Fibroblast of lung (primary cell): ENCODE measurements around the gene CRMP1. TPM values are rescaled to one million over a fixed set of nuclear protein-coding genes. Genes with fewer than 3 reads are reported as not detected.

Experiments
- DNase-seq, 2 donors: peaks; one replicate each; pipeline versions ENCODE4 v3.0.0 to v3.0.0-alpha.2; 2010; ENCODE audit warnings: low read depth in 2 of 2
- H2AFZ ChIP-seq: 2 replicates; pipeline ENCODE4 v1.5.1; 2012; ENCODE audit warnings: low read length, control low read depth, inconsistent platforms
- H3K27ac ChIP-seq: 2 replicates; pipeline ENCODE4 v1.5.1; 2011; ENCODE audit warnings: low read length, control low read depth; ENCODE audit not compliant: insufficient read depth
- H3K27me3 ChIP-seq: 2 replicates; pipeline ENCODE4 v1.5.1; 2011; ENCODE audit warnings: mild to moderate bottlenecking, low read length; ENCODE audit not compliant: control insufficient read depth, insufficient read depth
- H3K36me3 ChIP-seq: 2 replicates; pipeline ENCODE4 v1.5.1; 2011; ENCODE audit warnings: low read length; ENCODE audit not compliant: control insufficient read depth, insufficient read depth
- H3K4me1 ChIP-seq: 2 replicates; pipeline ENCODE4 v1.5.1; 2011; ENCODE audit warnings: low read length; ENCODE audit not compliant: control insufficient read depth, insufficient read depth; ENCODE audit errors: extremely low read depth
- H3K4me2 ChIP-seq: 2 replicates; pipeline ENCODE4 v1.5.1; 2011; ENCODE audit warnings: low read length, control low read depth; ENCODE audit not compliant: insufficient read depth; ENCODE audit errors: extremely low read depth
- H3K4me3 ChIP-seq, 4 experiments: fragments of 200-600 bp in 1 of 4; sonication (generic) in 1 of 4; replicated peaks in 1 of 4; 2 replicates each; pipeline ENCODE4 v1.5.1; 2011 to 2016; ENCODE audit warnings: low read length in 4 of 4, low read depth in 3 of 4, mild to moderate bottlenecking in 3 of 4, control low read depth in 2 of 4, inconsistent platforms in 1 of 4, mixed read lengths in 1 of 4; ENCODE audit not compliant: insufficient read depth in 1 of 4; ENCODE audit errors: control extremely low read depth in 1 of 4
- H3K79me2 ChIP-seq: 2 replicates; pipeline ENCODE4 v1.5.1; 2012; ENCODE audit warnings: mild to moderate bottlenecking, low read length, inconsistent platforms; ENCODE audit not compliant: control insufficient read depth, insufficient read depth
- H3K9ac ChIP-seq: 2 replicates; pipeline ENCODE4 v1.5.1; 2011; ENCODE audit warnings: mild to moderate bottlenecking, low read length, control low read depth; ENCODE audit not compliant: insufficient read depth
- H3K9me3 ChIP-seq: 2 replicates; pipeline ENCODE4 v1.5.1; 2012; ENCODE audit warnings: low read depth, low read length; ENCODE audit not compliant: control insufficient read depth, insufficient read depth
- H4K20me1 ChIP-seq: 2 replicates; pipeline ENCODE4 v1.5.1; 2011; ENCODE audit warnings: low read length; ENCODE audit not compliant: control insufficient read depth, insufficient read depth; ENCODE audit errors: extremely low read depth
- EZH2 ChIP-seq: IDR thresholded peaks from 2 replicates; pipeline ENCODE4 v1.5.1; 2012; ENCODE audit warnings: low read length, control low read depth, mild to moderate bottlenecking; ENCODE audit errors: missing control alignments
- polyA plus RNA-seq, 2 donors: library from polyadenylated mRNA; depleted of rRNA in 1 of 2; stranded (reverse) in 1 of 2; unstranded in 1 of 2; fragments of >200 nt; gene quantifications; 2 replicates each; pipeline ENCODE4 v1.2.1, GENCODE V29; 2011 to 2012; ENCODE audit warnings: missing spikeins in 1 of 2
- total RNA-seq: library from RNA; depleted of rRNA; stranded (reverse); fragments of >200 nt; gene quantifications from 2 replicates; pipeline ENCODE4 v1.2.1, GENCODE V29; 2014
- TF ChIP-seq, protein P1 (sequence below), 2 donors: IDR thresholded peaks in 1 of 2; conservative IDR thresholded peaks in 1 of 2; 1 replicate in 1 of 2; 2 replicates in 1 of 2; pipeline ENCODE4 v1.5.1; 2011 to 2012; ENCODE audit warnings: low read length in 2 of 2, control low read depth in 1 of 2, inconsistent platforms in 1 of 2, low read depth in 1 of 2, mild to moderate bottlenecking in 1 of 2

Gene CRMP1
- total and polyA plus RNA-seq, 2 donors (not counting 1 experiment from before 2014, with no cell fraction given), result 0.33 to 2.7 TPM

DNA sequence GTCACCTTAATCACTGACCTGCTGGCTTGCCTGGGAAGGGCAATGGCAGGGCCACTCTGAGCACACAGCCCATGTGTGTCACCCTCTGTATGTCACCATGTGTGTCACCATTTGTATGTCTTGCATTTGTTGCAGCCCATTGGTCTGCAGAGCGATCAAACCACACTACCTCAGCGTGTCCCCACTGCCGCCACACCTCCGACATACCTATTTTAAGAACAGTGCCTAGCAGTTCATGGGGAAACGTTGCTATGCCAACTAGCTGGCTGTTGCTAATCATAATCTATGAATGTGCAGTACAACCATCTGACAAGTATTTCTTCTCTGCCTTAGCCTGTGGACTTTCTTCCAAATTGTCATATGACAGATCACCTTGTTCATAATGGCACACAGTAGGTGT is 8.0 kb upstream of the CRMP1 start:
- H2AFZ ChIP-seq, result no peak overlapping the region
- DNase-seq, result no peak
- no peak for TF ChIP-seq EZH2
- TF ChIP-seq, protein P1, sequence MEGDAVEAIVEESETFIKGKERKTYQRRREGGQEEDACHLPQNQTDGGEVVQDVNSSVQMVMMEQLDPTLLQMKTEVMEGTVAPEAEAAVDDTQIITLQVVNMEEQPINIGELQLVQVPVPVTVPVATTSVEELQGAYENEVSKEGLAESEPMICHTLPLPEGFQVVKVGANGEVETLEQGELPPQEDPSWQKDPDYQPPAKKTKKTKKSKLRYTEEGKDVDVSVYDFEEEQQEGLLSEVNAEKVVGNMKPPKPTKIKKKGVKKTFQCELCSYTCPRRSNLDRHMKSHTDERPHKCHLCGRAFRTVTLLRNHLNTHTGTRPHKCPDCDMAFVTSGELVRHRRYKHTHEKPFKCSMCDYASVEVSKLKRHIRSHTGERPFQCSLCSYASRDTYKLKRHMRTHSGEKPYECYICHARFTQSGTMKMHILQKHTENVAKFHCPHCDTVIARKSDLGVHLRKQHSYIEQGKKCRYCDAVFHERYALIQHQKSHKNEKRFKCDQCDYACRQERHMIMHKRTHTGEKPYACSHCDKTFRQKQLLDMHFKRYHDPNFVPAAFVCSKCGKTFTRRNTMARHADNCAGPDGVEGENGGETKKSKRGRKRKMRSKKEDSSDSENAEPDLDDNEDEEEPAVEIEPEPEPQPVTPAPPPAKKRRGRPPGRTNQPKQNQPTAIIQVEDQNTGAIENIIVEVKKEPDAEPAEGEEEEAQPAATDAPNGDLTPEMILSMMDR (conservative IDR thresholded peaks at IDR 0.05 in 1 of 2, IDR thresholded peaks at IDR 0.05 in 1 of 2; ENCODE audit: low read depth in 1 of 2, low read length in 2 of 2), result no peak
- no peak overlapping the region for H3K27ac ChIP-seq
- H3K27me3 ChIP-seq, result no peaks in the 10 kb centered on the region
- no peak overlapping the region for H3K4me3 ChIP-seq
- H3K9ac ChIP-seq, result no peak overlapping the region
- no peak overlapping the region for H3K4me2 ChIP-seq
- H3K9me3 ChIP-seq, result no peaks in the 10 kb centered on the region
- no peaks in the 10 kb centered on the region for H4K20me1 ChIP-seq
- H3K36me3 ChIP-seq, result no peaks in the 10 kb centered on the region
- H3K4me1 ChIP-seq, result no peaks in the 10 kb centered on the region
- no peaks in the 10 kb centered on the region for H3K79me2 ChIP-seq

- Histone ChIP-seq H3K79me2 (no peaks in the 10 kb centered on the region), H3K9me3 (no peaks in the 10 kb centered on the region), H3K27me3 (no peaks in the 10 kb centered on the region), H3K4me3 (no peak overlapping the region), H3K4me2 (no peak overlapping the region), H2AFZ (no peak overlapping the region), H3K27ac (no peak overlapping the region), H3K36me3 (no peaks in the 10 kb centered on the region), H3K9ac (no peak overlapping the region), H3K4me1 (no peaks in the 10 kb centered on the region), H4K20me1 (no peaks in the 10 kb centered on the region)
- DNase-seq, result no peak
- TF ChIP-seq, protein P1 (conservative IDR thresholded peaks at IDR 0.05 in 1 of 2, IDR thresholded peaks at IDR 0.05 in 1 of 2; ENCODE audit: low read depth in 1 of 2, low read length in 2 of 2), result no peak
- TF ChIP-seq EZH2, result no peak
Measured at GRCh38 chr4:5899881-5900280, 7.0 kb upstream of the CRMP1 start.

DNA sequence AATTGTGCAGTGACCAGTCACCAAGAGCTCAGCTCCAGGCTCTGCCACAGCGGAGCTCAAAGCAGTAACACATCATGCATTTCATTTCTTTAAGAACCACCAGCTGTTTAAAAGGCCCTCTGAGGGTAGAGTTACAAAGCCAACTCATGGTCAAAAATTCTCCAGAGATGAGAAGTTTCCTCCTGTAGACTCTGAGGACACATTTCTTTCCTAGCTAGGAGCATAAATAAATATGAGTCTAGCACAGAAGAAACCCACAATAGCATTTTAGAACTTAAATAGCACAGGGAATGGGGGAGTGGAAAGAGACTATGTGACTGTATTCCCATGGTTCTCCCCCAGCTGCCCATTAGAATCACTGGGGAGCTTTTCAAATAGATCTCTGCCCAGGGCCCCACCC is 6.5 kb upstream of the CRMP1 start:
- DNase-seq, result no peak
- H3K79me2 ChIP-seq, result no peaks in the 10 kb centered on the region
- H2AFZ ChIP-seq, result no peak overlapping the region
- H3K36me3 ChIP-seq, result no peaks in the 10 kb centered on the region
- H3K4me2 ChIP-seq, result no peak overlapping the region
- no peak overlapping the region for H3K27ac ChIP-seq
- H3K9ac ChIP-seq, result no peak overlapping the region
- no peaks in the 10 kb centered on the region for H4K20me1 ChIP-seq
- no peaks in the 10 kb centered on the region for H3K27me3 ChIP-seq
- no peak overlapping the region for H3K4me3 ChIP-seq
- TF ChIP-seq EZH2, result no peak
- TF ChIP-seq, protein P1 (conservative IDR thresholded peaks at IDR 0.05 in 1 of 2, IDR thresholded peaks at IDR 0.05 in 1 of 2; ENCODE audit: low read depth in 1 of 2, low read length in 2 of 2), result no peak
- H3K9me3 ChIP-seq, result no peaks in the 10 kb centered on the region
- no peaks in the 10 kb centered on the region for H3K4me1 ChIP-seq
